Epithelial cell of alveolus of lung (primary cell): ENCODE measurements around the gene ATP6V1G2. TPM values are rescaled to one million over a fixed set of nuclear protein-coding genes. Genes with fewer than 3 reads are reported as not detected.

Experiments
- total RNA-seq: library from RNA; depleted of rRNA; stranded (reverse); fragments of >200 nt; gene quantifications from 2 replicates; pipeline ENCODE4 v1.2.1, GENCODE V29; 2015

ATP6V1G2 gene
- 4.1 and 5.9 TPM in 2 replicates for total RNA-seq

DNA sequence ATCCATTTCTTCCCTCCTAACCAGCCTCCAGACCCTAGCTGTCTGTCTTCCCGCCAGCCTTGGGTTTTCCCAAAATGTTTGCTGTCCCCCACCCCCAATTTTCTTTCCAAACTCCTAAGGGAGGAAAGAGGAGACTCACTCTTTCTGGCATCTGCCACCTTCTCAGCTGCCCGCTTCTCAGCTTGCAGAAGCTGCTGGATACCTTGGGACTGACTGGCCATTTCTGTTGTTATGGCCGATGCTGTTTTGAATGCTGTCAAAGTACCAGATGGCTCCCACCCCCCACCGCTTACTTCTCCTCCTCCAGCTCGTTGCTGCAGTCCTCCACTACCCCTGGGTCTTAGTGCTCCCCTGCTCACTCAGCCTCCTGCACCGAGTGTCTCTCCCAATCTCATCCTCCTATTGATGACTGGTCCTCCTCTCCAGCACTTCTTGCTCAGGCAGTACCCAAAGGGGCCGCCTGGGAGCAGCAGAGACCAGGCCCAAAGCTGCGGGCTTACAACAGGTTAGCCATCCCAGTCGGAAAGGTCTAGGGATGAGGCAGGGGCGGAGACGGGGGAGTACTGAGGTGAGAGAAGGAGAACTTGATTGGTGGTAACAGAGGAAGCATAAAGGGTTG is at the start of gene ATP6V1G2:
ATP6V1G2 (minus strand) TSS at position 270 of the 619 bp plus-strand sequence; CDS start at position 221, 49 bp downstream.

DNA sequence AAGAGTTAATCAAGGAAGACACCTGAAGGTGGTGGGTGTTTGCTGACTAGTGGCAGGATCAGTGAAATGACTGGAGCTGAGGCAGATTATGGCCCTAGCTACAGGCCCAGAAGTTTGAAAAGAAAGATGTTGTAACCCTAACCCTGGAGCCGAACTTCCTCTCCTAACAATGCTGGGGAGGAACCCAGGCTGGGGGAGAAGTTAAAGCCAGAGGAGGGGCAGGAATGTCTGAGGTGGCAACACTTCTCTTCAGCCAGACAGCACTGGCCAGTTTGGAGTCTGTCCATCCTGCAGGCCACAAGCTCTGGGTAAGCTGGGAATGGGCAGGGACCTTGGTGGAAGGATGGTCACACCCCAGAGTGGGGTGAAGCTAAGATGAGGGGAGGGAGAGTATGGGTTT is 39.6 kb upstream of the ATP6V1G2 start, which contains the start of gene LST1:
LST1 (plus strand) TSS at position 270 of the 400 bp plus-strand sequence. CDS start 1,023 bp downstream, outside the sequence.

DNA sequence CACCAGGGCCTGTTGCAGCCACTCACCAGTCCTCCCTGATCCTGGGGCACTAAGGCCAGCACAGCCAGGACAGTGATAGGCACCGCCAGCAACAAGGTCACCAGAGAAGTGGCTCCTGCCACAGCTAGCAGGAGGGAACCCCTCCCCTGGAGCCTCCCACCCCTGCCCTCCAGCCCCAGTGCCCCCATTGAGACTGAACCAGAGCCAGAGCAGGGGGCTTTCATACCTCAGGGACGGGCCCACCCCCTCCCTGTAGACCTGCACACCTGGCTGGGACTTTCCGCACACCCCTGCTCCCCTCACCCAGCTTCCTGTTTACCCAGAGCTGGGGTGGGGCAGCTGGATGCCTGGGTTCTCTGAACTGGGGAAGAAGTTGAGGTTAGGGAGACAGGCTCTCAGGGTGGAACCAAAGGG is 35.8 kb upstream of the ATP6V1G2 start, which contains the start of gene LTB:
LTB (minus strand) TSS at position 195 of the 414 bp plus-strand sequence; CDS start at position 188, 7 bp downstream.

DNA sequence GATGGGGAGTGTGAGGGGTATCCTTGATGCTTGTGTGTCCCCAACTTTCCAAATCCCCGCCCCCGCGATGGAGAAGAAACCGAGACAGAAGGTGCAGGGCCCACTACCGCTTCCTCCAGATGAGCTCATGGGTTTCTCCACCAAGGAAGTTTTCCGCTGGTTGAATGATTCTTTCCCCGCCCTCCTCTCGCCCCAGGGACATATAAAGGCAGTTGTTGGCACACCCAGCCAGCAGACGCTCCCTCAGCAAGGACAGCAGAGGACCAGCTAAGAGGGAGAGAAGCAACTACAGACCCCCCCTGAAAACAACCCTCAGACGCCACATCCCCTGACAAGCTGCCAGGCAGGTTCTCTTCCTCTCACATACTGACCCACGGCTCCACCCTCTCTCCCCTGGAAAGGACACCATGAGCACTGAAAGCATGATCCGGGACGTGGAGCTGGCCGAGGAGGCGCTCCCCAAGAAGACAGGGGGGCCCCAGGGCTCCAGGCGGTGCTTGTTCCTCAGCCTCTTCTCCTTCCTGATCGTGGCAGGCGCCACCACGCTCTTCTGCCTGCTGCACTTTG is 29.0 kb upstream of the ATP6V1G2 start, which contains the start of gene TNF:
TNF (plus strand) TSS at position 231 of the 567 bp plus-strand sequence; CDS start at position 408, 177 bp downstream.

DNA sequence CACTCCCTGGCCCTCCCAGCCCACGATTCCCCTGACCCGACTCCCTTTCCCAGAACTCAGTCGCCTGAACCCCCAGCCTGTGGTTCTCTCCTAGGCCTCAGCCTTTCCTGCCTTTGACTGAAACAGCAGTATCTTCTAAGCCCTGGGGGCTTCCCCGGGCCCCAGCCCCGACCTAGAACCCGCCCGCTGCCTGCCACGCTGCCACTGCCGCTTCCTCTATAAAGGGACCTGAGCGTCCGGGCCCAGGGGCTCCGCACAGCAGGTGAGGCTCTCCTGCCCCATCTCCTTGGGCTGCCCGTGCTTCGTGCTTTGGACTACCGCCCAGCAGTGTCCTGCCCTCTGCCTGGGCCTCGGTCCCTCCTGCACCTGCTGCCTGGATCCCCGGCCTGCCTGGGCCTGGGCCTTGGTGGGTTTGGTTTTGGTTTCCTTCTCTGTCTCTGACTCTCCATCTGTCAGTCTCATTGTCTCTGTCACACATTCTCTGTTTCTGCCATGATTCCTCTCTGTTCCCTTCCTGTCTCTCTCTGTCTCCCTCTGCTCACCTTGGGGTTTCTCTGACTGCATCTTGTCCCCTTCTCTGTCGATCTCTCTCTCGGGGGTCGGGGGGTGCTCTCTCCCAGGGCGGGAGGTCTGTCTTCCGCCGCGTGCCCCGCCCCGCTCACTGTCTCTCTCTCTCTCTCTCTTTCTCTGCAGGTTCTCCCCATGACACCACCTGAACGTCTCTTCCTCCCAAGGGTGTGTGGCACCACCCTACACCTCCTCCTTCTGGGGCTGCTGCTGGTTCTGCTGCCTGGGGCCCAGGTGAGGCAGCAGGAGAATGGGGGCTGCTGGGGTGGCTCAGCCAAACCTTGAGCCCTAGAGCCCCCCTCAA is 25.9 kb upstream of the ATP6V1G2 start, which contains the start of gene LTA:
LTA (plus strand) TSS at position 249 of the 871 bp plus-strand sequence; CDS start at position 703, 454 bp downstream.

DNA sequence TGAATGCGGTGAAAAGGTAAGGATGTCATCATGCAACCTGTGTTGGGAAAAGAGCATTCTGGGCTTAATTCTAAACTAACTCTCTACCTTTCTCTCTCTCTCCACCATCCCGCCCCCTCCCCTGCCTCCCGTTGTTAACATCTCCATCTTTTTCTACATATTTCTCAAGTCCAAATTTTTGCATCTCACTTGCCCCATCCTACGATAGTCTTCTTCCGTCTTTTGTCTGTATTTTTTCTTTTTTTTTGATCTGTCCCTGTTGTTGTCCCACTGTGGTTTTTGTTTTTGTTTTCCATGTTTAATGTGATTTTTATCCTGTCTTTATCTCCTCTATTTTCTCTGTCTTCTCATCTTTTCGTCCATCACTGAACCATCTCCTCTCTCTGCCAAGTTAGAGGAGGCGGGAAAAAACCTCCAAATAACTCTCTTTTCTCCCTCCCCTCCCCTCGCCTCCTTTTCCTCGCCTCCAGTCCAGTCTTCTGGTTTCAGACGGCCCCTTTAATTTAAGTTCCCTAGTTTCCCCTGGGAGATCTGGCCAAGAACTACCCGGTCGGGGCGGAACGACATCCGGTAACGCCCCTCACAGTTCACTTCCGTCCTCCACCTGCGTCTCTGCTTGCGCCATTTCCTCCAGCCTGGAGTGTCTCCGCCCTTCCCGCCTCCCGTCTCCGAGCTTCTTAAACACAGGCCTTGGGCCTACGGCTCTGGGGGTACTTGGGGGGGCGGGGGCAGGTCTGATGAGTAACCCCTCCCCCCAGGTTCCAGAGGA is 734 bp upstream of the ATP6V1G2 start, which contains the start of gene NFKBIL1:
NFKBIL1 (plus strand) TSS at position 651 of the 769 bp plus-strand sequence; CDS start at position 738, 87 bp downstream.

DNA sequence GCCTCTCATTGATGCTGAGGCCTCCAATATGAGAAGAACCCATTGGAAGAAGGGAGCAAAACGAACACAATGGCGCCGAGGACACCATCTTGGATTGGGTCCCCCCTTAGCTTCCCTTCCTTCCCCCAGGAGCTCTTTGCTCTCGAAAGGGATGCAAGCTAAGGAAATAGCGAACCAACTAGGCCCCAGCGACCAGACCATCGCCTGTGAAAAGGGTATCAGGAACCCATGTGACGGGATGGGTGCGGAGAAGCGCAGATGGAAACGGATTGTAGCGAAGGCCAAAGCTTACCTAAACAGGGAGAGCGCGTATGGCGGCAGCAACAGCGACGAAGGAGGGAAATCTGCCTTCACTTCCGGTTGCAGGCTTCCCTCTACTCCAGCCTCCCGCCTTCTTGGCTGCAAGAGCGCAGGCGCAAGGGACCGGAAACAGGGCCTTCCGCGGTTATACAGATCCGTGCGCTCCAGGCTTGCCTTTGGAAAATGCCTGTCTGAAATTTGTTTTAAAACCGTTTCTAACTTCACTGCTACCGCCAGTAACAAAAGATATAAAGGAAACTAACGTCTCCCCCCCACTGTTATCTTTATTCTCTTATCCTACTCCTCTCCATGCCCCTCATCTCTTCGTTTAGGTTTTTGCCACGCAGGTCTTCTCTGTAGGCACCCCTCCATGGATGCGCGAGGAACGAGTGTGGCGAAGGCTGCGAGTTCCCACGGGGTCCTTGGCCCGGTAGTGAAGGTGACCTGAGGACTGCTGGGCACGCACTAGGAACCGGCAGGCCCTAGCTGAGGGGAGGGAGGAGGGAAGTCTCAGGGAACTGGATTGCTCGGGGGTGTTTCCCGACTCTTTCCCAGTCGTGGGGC is 4.5 kb downstream of the ATP6V1G2 start, which contains the start of gene DDX39B:
DDX39B (minus strand) TSS at position 346 of the 864 bp plus-strand sequence. CDS start 1,471 bp downstream, outside the sequence.

DNA sequence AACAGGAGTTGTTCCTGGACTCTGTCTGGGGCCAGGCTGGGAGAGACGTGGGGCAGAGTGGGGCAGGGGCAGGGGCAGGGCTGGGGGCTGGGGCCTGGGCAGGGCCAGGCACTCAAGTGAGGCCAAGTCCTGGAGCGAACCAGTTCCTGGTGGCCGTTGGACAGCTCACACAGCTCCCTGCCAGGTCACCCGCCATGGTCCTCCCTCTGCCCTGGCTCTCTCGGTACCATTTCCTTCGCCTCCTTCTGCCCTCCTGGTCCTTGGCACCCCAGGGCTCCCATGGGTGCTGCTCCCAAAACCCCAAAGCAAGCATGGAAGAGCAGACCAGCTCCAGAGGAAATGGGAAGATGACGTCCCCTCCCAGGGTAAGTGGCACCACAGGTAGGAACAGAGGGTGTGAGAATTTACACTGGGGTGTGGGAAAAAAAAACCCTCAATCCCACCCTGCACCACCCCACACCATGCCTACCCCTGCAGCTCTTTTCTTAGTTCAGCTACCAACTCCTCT is 17.5 kb downstream of the ATP6V1G2 start, which contains the start of gene MCCD1:
MCCD1 (plus strand) TSS at position 142 of the 508 bp plus-strand sequence; CDS start at position 195, 53 bp downstream.

DNA sequence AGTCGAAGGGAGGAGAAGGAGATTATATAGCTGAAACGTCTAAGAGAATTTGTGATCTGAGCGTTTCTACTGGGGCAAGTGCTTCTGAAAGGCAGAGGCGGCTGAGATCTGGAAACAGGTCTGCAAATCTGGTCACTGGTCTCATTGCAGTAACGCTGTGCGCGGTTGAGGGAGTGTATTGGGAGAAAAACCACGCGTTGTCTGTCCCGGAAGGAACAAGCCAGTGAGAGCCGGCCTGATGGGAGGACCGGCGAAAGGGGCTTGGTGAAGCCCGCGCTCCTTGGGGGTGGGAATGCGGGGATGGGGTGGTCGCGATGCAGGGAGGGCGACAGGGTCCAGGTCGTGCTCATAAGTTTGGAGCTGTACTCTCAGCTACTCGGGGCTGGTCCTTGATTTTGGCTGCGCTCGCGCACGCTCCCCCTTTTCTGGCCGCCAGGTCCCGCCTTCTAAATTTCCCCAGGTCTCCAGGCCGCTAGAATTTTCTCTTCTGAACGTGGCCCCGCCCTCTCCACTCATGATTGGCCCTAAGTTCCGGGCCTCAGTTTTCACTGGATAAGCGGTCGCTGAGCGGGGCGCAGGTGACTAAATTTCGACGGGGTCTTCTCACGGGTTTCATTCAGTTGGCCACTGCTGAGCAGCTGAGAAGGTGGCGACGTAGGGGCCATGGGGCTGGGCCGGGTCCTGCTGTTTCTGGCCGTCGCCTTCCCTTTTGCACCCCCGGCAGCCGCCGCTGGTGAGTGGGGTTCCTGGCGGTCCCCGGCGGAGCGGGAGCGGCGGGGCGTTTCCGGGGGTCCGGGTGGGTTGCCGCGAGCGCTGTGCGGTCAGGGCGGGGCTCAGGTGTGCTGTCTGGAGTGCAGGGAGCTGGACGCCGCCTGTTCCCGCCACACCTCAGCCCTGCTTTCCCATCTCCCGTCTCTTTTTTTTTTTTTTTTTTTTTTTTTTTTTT is 48.6 kb downstream of the ATP6V1G2 start, which contains the start of gene MICB:
MICB (plus strand) TSS at position 615 of the 946 bp plus-strand sequence; CDS start at position 664, 49 bp downstream.

Other genes starting within 250 kb of the ATP6V1G2 start
- gene HLA-B, start 189.4 kb downstream of the ATP6V1G2 start, total RNA-seq = 289 and 417 TPM in 2 replicates
- 13.7 and 29.2 TPM in 2 replicates for gene MICA, start 143.0 kb downstream of the ATP6V1G2 start, total RNA-seq
- gene MICB, start 48.5 kb downstream of the ATP6V1G2 start, total RNA-seq = 1.8 and 23.1 TPM in 2 replicates
- not detected in 2 replicates for gene MCCD1, start 17.6 kb downstream of the ATP6V1G2 start, total RNA-seq
- gene DDX39B, start 4.6 kb downstream of the ATP6V1G2 start, total RNA-seq = 517 and 600 TPM in 2 replicates
- gene NFKBIL1, start 1.0 kb upstream of the ATP6V1G2 start, total RNA-seq = 17.8 and 24.4 TPM in 2 replicates
- gene LTA, start 25.7 kb upstream of the ATP6V1G2 start, total RNA-seq = not detected in 2 replicates
- gene TNF, start 29.0 kb upstream of the ATP6V1G2 start, total RNA-seq = not detected in 2 replicates
- 0.91 TPM in 1 of 2 replicates, not detected in the other for gene LTB, start 35.8 kb upstream of the ATP6V1G2 start, total RNA-seq
- gene LST1, start 39.7 kb upstream of the ATP6V1G2 start, total RNA-seq = 0.08 TPM in 1 of 2 replicates, not detected in the other
- gene NCR3, start 46.4 kb upstream of the ATP6V1G2 start, total RNA-seq = not detected in 2 replicates
- gene AIF1, start 68.6 kb upstream of the ATP6V1G2 start, total RNA-seq = not detected in 2 replicates
- 80.5 and 92.3 TPM in 2 replicates for gene PRRC2A, start 74.1 kb upstream of the ATP6V1G2 start, total RNA-seq
- gene BAG6, start 106.1 kb upstream of the ATP6V1G2 start, total RNA-seq = 217 and 269 TPM in 2 replicates
- 1.8 and 3.0 TPM in 2 replicates for gene APOM, start 109.3 kb upstream of the ATP6V1G2 start, total RNA-seq
- gene C6orf47, start 114.2 kb upstream of the ATP6V1G2 start, total RNA-seq = 16.0 and 18.2 TPM in 2 replicates
- 20.8 and 34.9 TPM in 2 replicates for gene GPANK1, start 118.4 kb upstream of the ATP6V1G2 start, total RNA-seq
- gene CSNK2B, start 119.5 kb upstream of the ATP6V1G2 start, total RNA-seq = 297 and 307 TPM in 2 replicates
- gene LY6G5B, start 123.4 kb upstream of the ATP6V1G2 start, total RNA-seq = 0.91 and 2.1 TPM in 2 replicates
- gene LY6G5C, start 134.5 kb upstream of the ATP6V1G2 start, total RNA-seq = 0.64 and 1.4 TPM in 2 replicates
- gene ABHD16A, start 156.7 kb upstream of the ATP6V1G2 start, total RNA-seq = 28.1 and 28.7 TPM in 2 replicates
- not detected in 2 replicates for gene LY6G6F, start 160.3 kb upstream of the ATP6V1G2 start, total RNA-seq
- gene LY6G6D, start 168.7 kb upstream of the ATP6V1G2 start, total RNA-seq = not detected in 2 replicates
- not detected in 2 replicates for gene LY6G6C, start 175.1 kb upstream of the ATP6V1G2 start, total RNA-seq
- not detected in 2 replicates for gene MPIG6B, start 176.8 kb upstream of the ATP6V1G2 start, total RNA-seq
- 41.9 and 42.4 TPM in 2 replicates for gene DDAH2, start 182.7 kb upstream of the ATP6V1G2 start, total RNA-seq
- 281 and 648 TPM in 2 replicates for gene CLIC1, start 189.9 kb upstream of the ATP6V1G2 start, total RNA-seq
- 5.0 and 10.5 TPM in 2 replicates for gene MSH5, start 193.4 kb upstream of the ATP6V1G2 start, total RNA-seq
- not detected in 2 replicates for gene SAPCD1, start 216.0 kb upstream of the ATP6V1G2 start, total RNA-seq
- 0.13 TPM in 1 of 2 replicates, not detected in the other for gene VWA7, start 230.7 kb upstream of the ATP6V1G2 start, total RNA-seq
- gene VARS1, start 249.1 kb upstream of the ATP6V1G2 start, total RNA-seq = 44.4 and 93.2 TPM in 2 replicates